Neural cell (in vitro differentiated cells): ENCODE results near the gene WBP4. TPM values are rescaled to one million over a fixed set of nuclear protein-coding genes. Genes with fewer than 3 reads are reported as not detected.
A peak's percentile ranks its signal among the peaks of the same experiment; 100 is the strongest.

Source experiments
- H2AFZ ChIP-seq: fragments of 200-600, 300-800 bp; sonication (generic), shearing (Covaris generic); 2 replicates; pipeline ENCODE4 v1.6.0; 2014; ENCODE audit warnings: low read depth, mild to moderate bottlenecking, antibody characterized with exemption, low read length, moderate library complexity
- H3F3A ChIP-seq: fragments of 200-600 bp; shearing (Covaris generic); 2 replicates; pipeline ENCODE4 v1.6.1; 2016; ENCODE audit warnings: mild to moderate bottlenecking, moderate library complexity, mixed read lengths, antibody characterized with exemption, low read length; ENCODE audit not compliant: insufficient read depth, poor library complexity, severe bottlenecking
- H3K27ac ChIP-seq: fragments of 200-600, 300-800 bp; sonication (generic), shearing (Covaris generic); 2 replicates; pipeline ENCODE4 v1.5.1; 2014; ENCODE audit warnings: mild to moderate bottlenecking, low read length, moderate library complexity
- H3K27me3 ChIP-seq: fragments of 300-800, 200-600 bp; sonication (generic), shearing (Covaris generic); 2 replicates; pipeline ENCODE4 v1.6.0; 2014; ENCODE audit warnings: mild to moderate bottlenecking, low read depth, low read length, moderate library complexity; ENCODE audit not compliant: insufficient read depth
- H3K36me3 ChIP-seq: fragments of 300-800, 200-600 bp; sonication (generic), shearing (Covaris generic); 2 replicates; pipeline ENCODE4 v1.5.1; 2014; ENCODE audit warnings: mild to moderate bottlenecking, antibody characterized with exemption, low read length, moderate library complexity; ENCODE audit not compliant: insufficient read depth
- H3K4me2 ChIP-seq: fragments of 300-800, 200-600 bp; sonication (generic), shearing (Covaris generic); 2 replicates; pipeline ENCODE4 v1.6.0; 2014; ENCODE audit warnings: mild to moderate bottlenecking, low read length
- H3K4me3 ChIP-seq: fragments of 300-800, 200-600 bp; sonication (generic), shearing (Covaris generic); 2 replicates; pipeline ENCODE4 v1.5.1; 2014; ENCODE audit warnings: mild to moderate bottlenecking, low read length, moderate library complexity
- H3K79me2 ChIP-seq: fragments of 200-600 bp; shearing (Covaris generic); replicated peaks from 2 replicates; pipeline ENCODE4 v1.6.0; 2014; ENCODE audit warnings: mild to moderate bottlenecking, low read length, moderate library complexity; ENCODE audit not compliant: insufficient read depth
- H3K9ac ChIP-seq: fragments of 300-800, 200-600 bp; sonication (generic), shearing (Covaris generic); 2 replicates; pipeline ENCODE4 v1.6.1; 2016; ENCODE audit warnings: mild to moderate bottlenecking, low read length, mixed read lengths
- H3K9me2 ChIP-seq: fragments of 200-600 bp; shearing (Covaris generic); 2 replicates; pipeline ENCODE4 v1.6.1; 2016; ENCODE audit warnings: mild to moderate bottlenecking, low read length, mixed read lengths; ENCODE audit not compliant: insufficient read depth
- H3K9me3 ChIP-seq: fragments of 200-600, 300-800 bp; sonication (generic), shearing (Covaris generic); 2 replicates; pipeline ENCODE4 v1.6.1; 2016; ENCODE audit warnings: mild to moderate bottlenecking, mixed run types, low read length, moderate library complexity, mixed read lengths
- H4K20me1 ChIP-seq: fragments of 200-600 bp; shearing (Covaris generic); 2 replicates; pipeline ENCODE4 v1.6.1; 2016; ENCODE audit warnings: mild to moderate bottlenecking, mixed run types; ENCODE audit not compliant: insufficient read depth
- CTCF ChIP-seq: fragments of 450-650 bp; IDR thresholded peaks from 2 replicates; pipeline ENCODE4 v1.5.1; 2014; ENCODE audit warnings: antibody characterized with exemption, mild to moderate bottlenecking, moderate library complexity; ENCODE audit not compliant: poor library complexity, severe bottlenecking
- EP300 ChIP-seq: fragments of 450-650 bp; conservative IDR thresholded peaks from 2 replicates; pipeline ENCODE4 v1.6.1; 2014; ENCODE audit warnings: antibody characterized with exemption, mild to moderate bottlenecking, moderate library complexity; ENCODE audit not compliant: poor library complexity, severe bottlenecking
- EZH2 ChIP-seq: fragments of 200-600, 300-800 bp; shearing (Covaris generic), sonication (generic); IDR thresholded peaks from 2 replicates; pipeline ENCODE4 v1.6.1; 2014; ENCODE audit warnings: antibody characterized with exemption, low read length, borderline replicate concordance, mild to moderate bottlenecking; ENCODE audit not compliant: insufficient read depth, poor library complexity, severe bottlenecking
- MXI1 ChIP-seq: fragments of 450-650 bp; conservative IDR thresholded peaks from 2 replicates; pipeline ENCODE4 v1.6.1; 2014; ENCODE audit warnings: antibody characterized with exemption, mild to moderate bottlenecking; ENCODE audit not compliant: poor library complexity, severe bottlenecking
- POLR2AphosphoS5 ChIP-seq: IDR thresholded peaks from 2 replicates; pipeline ENCODE4 v1.6.1; 2012
- RAD21 ChIP-seq: fragments of 450-650 bp; conservative IDR thresholded peaks from 2 replicates; pipeline ENCODE4 v1.6.1; 2014; ENCODE audit warnings: antibody characterized with exemption, mild to moderate bottlenecking, moderate library complexity
- REST ChIP-seq: IDR thresholded peaks from 2 replicates; pipeline ENCODE4 v1.6.1; 2012; ENCODE audit warnings: borderline replicate concordance
- SMC3 ChIP-seq: fragments of 450-650 bp; conservative IDR thresholded peaks from 2 replicates; pipeline ENCODE4 v1.6.1; 2014; ENCODE audit warnings: antibody characterized with exemption, mild to moderate bottlenecking, moderate library complexity; ENCODE audit not compliant: poor library complexity
- TAF1 ChIP-seq: IDR thresholded peaks from 2 replicates; pipeline ENCODE4 v1.6.1; 2012; ENCODE audit warnings: low read depth
- polyA plus RNA-seq: library from polyadenylated mRNA; depleted of rRNA; stranded (reverse); fragments of >200 nt; gene quantifications from 2 replicates; pipeline ENCODE4 v1.2.3, GENCODE V29; 2014

Gene WBP4
- polyA plus RNA-seq, 1 donor from 2014 or later: 19.0 TPM

- TF ChIP-seq MXI1: no peak
- no peak for TF ChIP-seq CTCF
- TF ChIP-seq RAD21: no peak
- TF ChIP-seq TAF1: no peak
- TF ChIP-seq POLR2AphosphoS5: no peak
- no peak for TF ChIP-seq EP300
- no peak for TF ChIP-seq SMC3
- H3K27me3 ChIP-seq: no peaks in the 10 kb centered on the region
- no peaks in the 10 kb centered on the region for H3K36me3 ChIP-seq
Observed at GRCh38 chr13:41117869-41118268, 56.6 kb downstream of the WBP4 start.

GRCh38 chr13:41122838-41123237 lies 61.5 kb downstream of the WBP4 start:
- Histone ChIP-seq H3F3A (no peaks in the 10 kb centered on the region), H3K4me2 (no peak overlapping the region), H3K27ac (no peak overlapping the region), H2AFZ (no peak overlapping the region), H3K79me2 (no peaks in the 10 kb centered on the region), H3K36me3 (no peaks in the 10 kb centered on the region), H3K4me3 (no peak overlapping the region), H3K9ac (no peak overlapping the region), H3K27me3 (no peaks in the 10 kb centered on the region), H3K9me2 (no peaks in the 10 kb centered on the region), H4K20me1 (no peaks in the 10 kb centered on the region), H3K9me3 (no peaks in the 10 kb centered on the region)
- TF ChIP-seq MXI1 (no peak), EZH2 (no peak), EP300 (peak; percentile 39), CTCF (no peak), RAD21 (no peak), SMC3 (no peak), POLR2AphosphoS5 (no peak), TAF1 (no peak)

More at GRCh38 chr13:41117869-41118268, 56.6 kb downstream of the WBP4 start:
- Histone ChIP-seq H3K9ac (no peak overlapping the region), H3K4me3 (no peak overlapping the region), H4K20me1 (no peaks in the 10 kb centered on the region), H3K4me2 (no peak overlapping the region), H2AFZ (no peak overlapping the region), H3K79me2 (no peaks in the 10 kb centered on the region), H3F3A (no peaks in the 10 kb centered on the region), H3K27ac (no peak overlapping the region), H3K9me2 (no peaks in the 10 kb centered on the region), H3K9me3 (no peaks in the 10 kb centered on the region)

- H3K9me2 ChIP-seq: no peaks in the 10 kb centered on the region
- H3K36me3 ChIP-seq: peaks cover 7% of the 10 kb centered on the region
- peaks cover 16% of the 10 kb centered on the region for H3K79me2 ChIP-seq
- no peaks in the 10 kb centered on the region for H3K27me3 ChIP-seq
- H3K9me3 ChIP-seq: no peaks in the 10 kb centered on the region
- no peak overlapping the region for H2AFZ ChIP-seq
- no peak overlapping the region for H3K27ac ChIP-seq
- TF ChIP-seq REST (no peak), MXI1 (no peak), POLR2AphosphoS5 (no peak), EP300 (no peak), EZH2 (no peak), CTCF (no peak), SMC3 (no peak), RAD21 (no peak), TAF1 (no peak)
- H4K20me1 ChIP-seq: no peaks in the 10 kb centered on the region
- H3K4me2 ChIP-seq: peak overlapping the region; percentile 18
- no peaks in the 10 kb centered on the region for H3F3A ChIP-seq
- H3K9ac ChIP-seq: no peak overlapping the region
- H3K4me3 ChIP-seq: peak overlapping the region; percentile 71
Observed at GRCh38 chr13:41127701-41128100, 66.4 kb downstream of the WBP4 start.
